ENCODE results near the gene F13A1.
"Not testable (repeated sequence)": the region's sequence is repeated elsewhere in the genome, so short reads cannot be mapped to it uniquely, and the experiment has no call there.

F13A1 gene

GRCh38 chr6:6305575-6305974 is 14.9 kb downstream of the F13A1 start:
- no peak overlapping the region for H3K4me3 ChIP-seq (ENCODE audit: low read length)
- no peak for DNase-seq (ENCODE audit: low read depth)
- no peak for TF ChIP-seq CTCF (IDR thresholded peaks at IDR 0.05; ENCODE audit: insufficient read depth, low read depth, low read length, missing control alignments)

- not testable (repeated sequence) for H3K4me3 ChIP-seq (ENCODE audit: low read length); DNase-seq (ENCODE audit: low read depth)
These were observed 20.1 kb downstream of the F13A1 start for GRCh38 chr6:6300383-6300782.

- H3K4me3 ChIP-seq (ENCODE audit: low read length) = no peak overlapping the region
- DNase-seq (ENCODE audit: low read depth) = no peak
- TF ChIP-seq CTCF (IDR thresholded peaks at IDR 0.05; ENCODE audit: insufficient read depth, low read depth, low read length, missing control alignments) = no peak
These were observed 27.1 kb downstream of the F13A1 start for GRCh38 chr6:6293317-6293716.

GRCh38 chr6:6287415-6287814 is 33.0 kb downstream of the F13A1 start:
- no peak for DNase-seq (ENCODE audit: low read depth)
- no peak for TF ChIP-seq CTCF (IDR thresholded peaks at IDR 0.05; ENCODE audit: insufficient read depth, low read depth, low read length, missing control alignments)
- H3K4me3 ChIP-seq (ENCODE audit: low read length) = no peak overlapping the region

- no peak overlapping the region for H3K4me3 ChIP-seq (ENCODE audit: low read length)
- TF ChIP-seq CTCF (IDR thresholded peaks at IDR 0.05; ENCODE audit: insufficient read depth, low read depth, low read length, missing control alignments) = no peak
- no peak for DNase-seq (ENCODE audit: low read depth)
These were observed 34.8 kb downstream of the F13A1 start for GRCh38 chr6:6285679-6286078.

- no peak for TF ChIP-seq CTCF (IDR thresholded peaks at IDR 0.05; ENCODE audit: insufficient read depth, low read depth, low read length, missing control alignments)
- DNase-seq (ENCODE audit: low read depth) = no peak
These were observed 36.1 kb downstream of the F13A1 start for GRCh38 chr6:6284221-6284966.

GRCh38 chr6:6283746-6284145 is 36.7 kb downstream of the F13A1 start:
- no peak overlapping the region for H3K4me3 ChIP-seq (ENCODE audit: low read length)
- no peak for TF ChIP-seq CTCF (IDR thresholded peaks at IDR 0.05; ENCODE audit: insufficient read depth, low read depth, low read length, missing control alignments)
- no peak for DNase-seq (ENCODE audit: low read depth)

More at GRCh38 chr6:6284221-6284966, 36.1 kb downstream of the F13A1 start:
- no peak overlapping the region for H3K4me3 ChIP-seq (ENCODE audit: low read length)

Data from epithelial cell of esophagus (primary cell).